HUES64 (cell line): Measurements from ENCODE around the gene CERT1.

Source experiments
- H3K27ac ChIP-seq: 2 replicates; pipeline ENCODE4 v1.7.0; 2013; ENCODE audit warnings: low read depth, low read length, inconsistent platforms
- H3K27me3 ChIP-seq: 2 replicates; pipeline ENCODE4 v1.6.1; 2013; ENCODE audit warnings: mild to moderate bottlenecking, low read length; ENCODE audit not compliant: insufficient read depth
- H3K36me3 ChIP-seq: 2 replicates; pipeline ENCODE4 v1.6.1; 2013; ENCODE audit warnings: mild to moderate bottlenecking, low read length; ENCODE audit not compliant: insufficient read depth
- H3K4me1 ChIP-seq: 2 replicates; pipeline ENCODE4 v1.6.1; 2013; ENCODE audit warnings: mild to moderate bottlenecking, low read length, moderate library complexity; ENCODE audit not compliant: insufficient read depth
- H3K4me3 ChIP-seq: 2 replicates; pipeline ENCODE4 v1.5.1; 2013; ENCODE audit warnings: mild to moderate bottlenecking, low read length, moderate library complexity
- H3K9ac ChIP-seq: 2 replicates; pipeline ENCODE4 v1.6.1; 2013; ENCODE audit warnings: mild to moderate bottlenecking, low read depth, low read length
- H3K9me3 ChIP-seq: 2 replicates; pipeline ENCODE4 v1.6.1; 2013; ENCODE audit warnings: low read depth, low read length; ENCODE audit not compliant: insufficient read depth
- WGBS: fragments of 150-250, 120-280 bp; methylation state at CpG from one replicate; pipeline ENCODE4 v1.1.7; 2013; ENCODE audit warnings: missing lambda C conversion rate; 5-methylcytosine and 5-hydroxymethylcytosine counted together

CERT1 gene

DNA sequence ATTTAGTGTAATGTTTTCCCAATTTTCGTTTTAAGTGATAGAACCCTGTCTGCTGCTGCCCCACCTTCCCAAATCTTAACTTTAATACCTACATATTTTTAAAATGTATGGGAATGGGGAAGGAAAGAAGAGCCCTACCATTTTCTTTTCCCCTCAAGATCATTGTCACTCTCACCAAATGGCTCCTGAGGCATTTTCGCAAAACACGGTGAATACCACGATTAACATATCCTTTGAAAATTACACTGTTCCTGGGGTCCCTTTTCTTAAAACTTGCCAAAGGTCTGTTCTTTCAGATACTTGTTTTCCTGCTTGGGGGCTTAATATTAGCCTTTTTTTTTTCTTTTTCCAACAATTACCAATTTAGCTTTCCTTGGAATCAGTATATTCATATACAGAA is 36.1 kb downstream of the CERT1 start:
- H3K27ac ChIP-seq, result peak overlapping the region; percentile 69; the same call in 1 of the 2 replicates
- WGBS, result 57% methylated on average over 4 of the region's 4 CpGs
- H3K9ac ChIP-seq, result no peak overlapping the region
- H3K4me1 ChIP-seq, result peaks cover 10% of the 10 kb centered on the region
- H3K9me3 ChIP-seq, result no peaks in the 10 kb centered on the region; the same call in 1 of the 2 replicates
- no peaks in the 10 kb centered on the region for H3K27me3 ChIP-seq
- no peak overlapping the region for H3K4me3 ChIP-seq
- no peaks in the 10 kb centered on the region for H3K36me3 ChIP-seq

DNA sequence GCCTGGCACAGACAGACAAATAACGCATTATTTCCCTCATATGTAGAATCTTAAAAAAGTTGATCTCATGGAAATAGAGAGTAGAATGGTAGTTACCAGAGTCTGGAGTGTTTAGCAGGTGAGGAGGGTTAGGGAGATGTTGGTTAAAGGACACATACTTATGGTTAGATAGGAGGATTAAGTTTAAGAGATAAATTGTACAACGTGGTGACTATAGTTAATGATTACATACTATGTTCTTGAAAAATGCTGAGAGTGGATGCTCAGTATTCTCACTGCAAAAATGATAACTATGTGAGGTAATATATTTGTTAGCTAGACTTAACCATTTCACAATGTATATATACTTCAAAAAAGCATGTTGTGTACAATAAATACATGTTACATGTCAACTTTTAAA is 38.0 kb downstream of the CERT1 start:
- WGBS, result 97% methylated on average over 2 of the region's 2 CpGs
- H3K27me3 ChIP-seq, result no peaks in the 10 kb centered on the region
- H3K36me3 ChIP-seq, result no peaks in the 10 kb centered on the region
- peaks cover 10% of the 10 kb centered on the region for H3K4me1 ChIP-seq
- H3K9me3 ChIP-seq, result peaks cover 5% of the 10 kb centered on the region; the same call in 1 of the 2 replicates
- no peak overlapping the region for H3K4me3 ChIP-seq
- H3K27ac ChIP-seq, result no peak overlapping the region
- no peak overlapping the region for H3K9ac ChIP-seq

DNA sequence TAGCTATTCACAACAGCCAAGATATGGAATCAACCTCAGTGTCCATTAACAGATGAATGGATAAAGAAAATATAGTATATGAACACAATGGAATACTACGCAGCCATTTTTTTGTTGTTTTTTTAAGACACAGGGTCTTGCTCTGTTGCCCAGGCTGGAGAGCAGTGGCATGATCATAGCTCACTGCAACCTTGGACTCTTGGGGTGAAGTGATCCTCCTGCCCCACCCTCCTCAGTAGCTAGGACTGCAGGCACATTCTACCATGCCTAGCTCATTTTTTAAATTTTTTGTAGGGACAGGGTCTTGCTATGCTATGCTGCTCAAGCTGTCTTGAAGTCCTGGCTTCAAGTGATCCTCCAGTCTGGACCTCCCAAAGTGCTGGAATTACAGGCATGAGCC is 38.5 kb downstream of the CERT1 start:
- Histone ChIP-seq H3K9me3 (peaks cover 5% of the 10 kb centered on the region; the same call in 1 of the 2 replicates), H3K36me3 (no peaks in the 10 kb centered on the region), H3K4me1 (peaks cover 10% of the 10 kb centered on the region; the same call in 1 of the 2 replicates), H3K27ac (no peak overlapping the region), H3K27me3 (no peaks in the 10 kb centered on the region), H3K9ac (no peak overlapping the region), H3K4me3 (no peak overlapping the region)
- 100% methylated on average over 1 of the region's 1 CpG for WGBS

DNA sequence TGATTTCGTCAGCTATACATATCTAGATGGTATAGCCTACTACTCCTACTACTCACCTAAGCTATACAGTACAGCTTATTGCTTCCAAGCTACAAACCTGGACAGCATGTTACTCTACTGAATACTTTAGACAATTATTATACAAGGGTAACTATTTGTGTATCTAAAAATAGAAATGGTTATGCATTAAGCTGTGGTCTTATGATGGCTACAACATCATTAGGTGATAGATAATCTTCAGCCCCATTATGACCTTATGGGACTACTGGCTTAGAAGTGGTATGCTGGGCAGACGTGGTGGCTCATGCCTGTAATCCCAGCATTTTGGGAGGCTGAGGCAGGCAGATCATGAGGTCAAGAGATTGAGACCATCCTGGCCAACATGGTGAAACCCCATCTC is 40.2 kb downstream of the CERT1 start:
- Histone ChIP-seq H3K4me1 (peaks cover 6% of the 10 kb centered on the region), H3K27me3 (no peaks in the 10 kb centered on the region), H3K4me3 (no peak overlapping the region), H3K9me3 (peaks cover 5% of the 10 kb centered on the region; the same call in 1 of the 2 replicates), H3K27ac (no peak overlapping the region), H3K36me3 (no peaks in the 10 kb centered on the region), H3K9ac (no peak overlapping the region)
- 90% methylated on average over 1 of the region's 2 CpGs for WGBS

DNA sequence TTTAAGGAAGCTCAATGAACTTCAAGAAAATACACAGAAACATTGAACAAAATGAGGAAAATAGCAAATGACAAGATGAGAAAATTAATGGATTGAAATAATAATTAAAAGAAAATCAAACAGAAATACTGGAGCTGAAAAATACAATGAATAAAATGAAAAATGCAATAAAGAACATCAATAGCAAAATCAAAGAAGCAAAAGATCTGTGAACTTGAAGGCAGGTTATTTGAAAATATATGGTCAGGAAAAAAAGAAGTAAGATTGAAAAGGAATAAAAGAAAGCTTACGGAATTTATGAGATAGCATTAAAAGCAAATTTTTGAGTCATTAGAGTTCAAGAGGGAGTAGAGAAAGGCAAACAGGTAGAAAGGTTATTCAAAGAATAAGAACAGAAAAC is 42.4 kb downstream of the CERT1 start:
- no peaks in the 10 kb centered on the region for H3K27me3 ChIP-seq
- no peak overlapping the region for H3K9ac ChIP-seq
- H3K4me1 ChIP-seq, result peaks cover 19% of the 10 kb centered on the region
- no peaks in the 10 kb centered on the region for H3K36me3 ChIP-seq
- no peak overlapping the region for H3K27ac ChIP-seq
- no peak overlapping the region for H3K4me3 ChIP-seq
- H3K9me3 ChIP-seq, result peaks cover 5% of the 10 kb centered on the region; the same call in 1 of the 2 replicates
- 94% methylated on average over 1 of the region's 1 CpG for WGBS

DNA sequence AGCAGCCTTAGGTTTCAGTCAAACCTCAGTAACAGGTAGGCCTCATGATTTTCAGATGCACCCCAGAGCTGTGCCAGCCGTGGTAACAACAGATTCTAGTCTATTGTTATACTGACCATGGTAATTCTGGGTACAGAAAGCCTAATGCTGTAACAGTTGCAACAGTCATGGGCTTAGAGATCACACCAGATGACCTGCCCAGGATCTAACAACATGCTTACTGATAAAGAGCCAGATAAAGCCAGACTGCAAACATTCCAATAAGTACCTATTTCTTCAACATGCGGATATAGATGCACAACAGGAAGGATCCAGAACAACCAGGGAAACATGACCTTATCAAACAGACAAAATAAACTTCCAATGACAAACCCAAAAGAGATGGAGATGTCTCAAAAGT is 42.8 kb downstream of the CERT1 start:
- H3K9me3 ChIP-seq, result peaks cover 5% of the 10 kb centered on the region; the same call in 1 of the 2 replicates
- 87% methylated on average over 2 of the region's 2 CpGs for WGBS
- H3K4me3 ChIP-seq, result no peak overlapping the region
- H3K36me3 ChIP-seq, result no peaks in the 10 kb centered on the region
- no peak overlapping the region for H3K9ac ChIP-seq
- H3K27me3 ChIP-seq, result no peaks in the 10 kb centered on the region
- no peak overlapping the region for H3K27ac ChIP-seq
- H3K4me1 ChIP-seq, result peaks cover 23% of the 10 kb centered on the region

DNA sequence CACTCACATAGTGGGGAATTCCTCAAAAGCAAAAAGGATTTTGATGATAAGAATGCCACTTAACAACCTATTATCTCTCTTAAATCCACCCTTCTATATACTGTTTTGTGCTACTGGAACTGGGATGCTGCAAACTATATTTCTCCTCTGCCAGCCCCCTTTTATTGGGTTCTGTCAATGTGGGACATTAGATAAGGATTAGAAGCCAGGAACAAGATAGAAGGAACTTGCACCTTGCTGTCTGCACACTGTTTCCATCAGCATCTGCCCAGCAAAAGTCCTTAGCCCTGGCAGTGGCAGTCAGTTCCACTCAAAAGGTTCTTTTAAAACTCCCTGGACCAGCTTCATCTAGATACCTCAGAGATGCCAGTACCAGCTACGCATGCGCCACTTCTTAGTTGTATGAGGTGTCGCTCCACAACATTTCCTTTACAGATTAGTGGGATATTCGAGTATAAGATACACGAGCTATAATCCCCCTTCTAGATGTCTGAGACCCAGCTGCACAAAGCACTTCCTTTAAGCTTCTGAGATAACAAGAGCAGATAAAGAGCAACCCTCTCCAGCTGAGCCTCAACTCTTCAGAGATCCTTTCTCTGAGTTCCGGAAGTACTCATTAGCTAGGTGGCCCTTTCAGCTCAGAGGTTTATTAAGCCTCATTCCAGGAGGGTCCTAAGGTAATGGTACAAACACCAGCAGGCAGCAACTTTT is 45.3 kb downstream of the CERT1 start:
- WGBS, result 87% methylated on average over 3 of the region's 6 CpGs
- H3K27me3 ChIP-seq, result no peaks in the 10 kb centered on the region
- H3K4me3 ChIP-seq, result no peak overlapping the region

DNA sequence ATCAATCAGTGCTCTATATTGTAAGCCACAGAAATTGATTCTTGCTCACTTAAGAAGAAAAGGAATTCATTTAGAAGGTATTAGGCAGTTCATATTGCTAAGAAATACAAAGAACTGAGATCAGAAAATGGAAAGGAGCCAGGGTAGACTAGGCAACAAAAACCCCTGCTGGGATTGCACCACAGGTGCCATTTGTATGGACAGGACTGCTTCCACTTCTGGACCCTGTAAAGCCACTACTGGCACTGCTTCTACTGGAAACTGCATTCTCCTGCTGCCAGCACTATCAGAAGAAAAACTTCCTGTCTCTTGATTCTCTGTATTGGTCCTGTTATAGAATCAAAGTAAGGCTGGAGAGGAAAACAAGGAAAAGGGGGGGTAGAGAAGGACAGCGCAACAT is 45.9 kb downstream of the CERT1 start:
- Histone ChIP-seq H3K36me3 (no peaks in the 10 kb centered on the region), H3K9ac (no peak overlapping the region), H3K4me1 (peaks cover 36% of the 10 kb centered on the region), H3K27ac (no peak overlapping the region), H3K27me3 (no peaks in the 10 kb centered on the region), H3K4me3 (no peak overlapping the region), H3K9me3 (peaks cover 5% of the 10 kb centered on the region; the same call in 1 of the 2 replicates)
- 71% methylated on average over 1 of the region's 1 CpG for WGBS

More for the DNA sequence above, 45.3 kb downstream of the CERT1 start:
- Histone ChIP-seq H3K4me1 (peaks cover 29% of the 10 kb centered on the region), H3K9ac (no peak overlapping the region), H3K27ac (no peak overlapping the region), H3K9me3 (peaks cover 5% of the 10 kb centered on the region; the same call in 1 of the 2 replicates), H3K36me3 (no peaks in the 10 kb centered on the region)

DNA sequence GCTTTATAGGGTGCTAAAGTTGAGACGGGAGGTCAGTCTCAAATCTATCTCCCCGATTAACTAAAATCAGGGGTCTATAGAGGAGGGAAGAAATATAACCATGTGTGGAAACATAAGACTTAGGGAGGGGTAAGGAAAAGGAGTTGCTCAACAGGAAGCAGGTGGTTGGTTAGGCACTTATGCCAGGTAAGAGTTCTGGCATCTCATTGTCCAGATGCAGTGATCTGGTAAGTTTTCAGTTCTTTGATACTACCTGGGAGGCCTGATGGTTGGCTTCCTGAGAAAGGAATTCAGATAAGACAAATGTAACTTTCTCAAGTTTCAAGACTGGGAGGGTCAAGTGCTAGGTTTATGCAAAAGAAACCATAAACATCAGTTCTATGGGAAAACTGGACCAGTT is 47.7 kb downstream of the CERT1 start:
- H3K36me3 ChIP-seq, result no peaks in the 10 kb centered on the region
- 100% methylated on average over 2 of the region's 2 CpGs for WGBS
- no peak overlapping the region for H3K27ac ChIP-seq
- H3K4me3 ChIP-seq, result no peak overlapping the region
- H3K9ac ChIP-seq, result no peak overlapping the region
- no peaks in the 10 kb centered on the region for H3K27me3 ChIP-seq
- peaks cover 38% of the 10 kb centered on the region for H3K4me1 ChIP-seq
- no peaks in the 10 kb centered on the region for H3K9me3 ChIP-seq

DNA sequence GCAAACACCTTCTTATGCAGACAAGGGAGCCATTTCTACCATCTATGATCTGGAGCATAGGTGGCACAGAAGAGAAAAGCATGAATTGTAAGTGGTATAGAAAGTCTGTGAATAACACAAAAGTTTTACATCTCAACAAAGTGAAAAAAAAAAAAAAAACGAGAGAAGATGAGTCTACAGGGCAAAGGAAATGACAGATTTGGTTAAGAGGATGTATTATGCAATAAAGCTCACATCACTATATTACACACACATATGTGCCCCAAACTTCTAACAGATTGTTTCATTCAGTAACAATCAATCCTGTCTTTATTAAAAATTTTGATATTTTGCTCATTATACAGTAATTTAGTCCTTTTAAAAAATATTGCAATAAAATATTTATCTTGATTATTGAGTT is 49.8 kb downstream of the CERT1 start:
- H3K27me3 ChIP-seq, result no peaks in the 10 kb centered on the region
- H3K36me3 ChIP-seq, result no peaks in the 10 kb centered on the region; the same call in 1 of the 2 replicates
- no peaks in the 10 kb centered on the region for H3K9me3 ChIP-seq
- H3K9ac ChIP-seq, result no peak overlapping the region
- H3K4me3 ChIP-seq, result no peak overlapping the region
- WGBS, result no CpG with 5 or more reads among the region's 1 CpG
- no peak overlapping the region for H3K27ac ChIP-seq
- H3K4me1 ChIP-seq, result peaks cover 37% of the 10 kb centered on the region

DNA sequence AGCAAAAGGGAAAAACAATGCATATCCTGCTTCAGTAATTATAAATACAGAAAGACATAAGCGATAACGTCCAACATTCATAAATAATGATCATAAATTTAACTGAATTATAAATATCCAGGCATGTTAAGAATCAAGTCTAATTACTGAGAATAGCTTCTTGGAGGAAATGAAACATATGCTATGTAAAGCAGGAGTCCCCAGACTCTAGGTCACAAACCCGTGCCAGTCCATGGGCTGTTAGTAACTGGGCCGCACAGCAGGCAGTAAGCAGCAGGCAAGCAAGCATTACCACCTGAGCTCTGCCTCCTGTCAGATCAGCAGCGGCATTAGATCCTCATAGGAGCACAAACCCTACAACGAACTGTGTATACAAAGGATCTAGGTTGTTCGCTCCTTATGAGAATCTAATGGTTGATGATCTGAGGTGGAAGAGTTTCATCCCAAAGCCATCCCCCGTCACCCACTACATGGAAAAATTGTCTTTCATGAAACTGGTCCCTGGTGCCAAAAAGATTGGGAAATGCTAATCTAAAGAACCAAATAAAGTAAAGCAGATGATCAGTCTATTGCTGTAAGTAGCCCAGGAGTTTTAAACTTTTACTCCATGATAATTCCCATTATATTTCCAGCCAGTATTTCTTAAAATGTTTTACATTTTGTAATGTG is 50.4 kb downstream of the CERT1 start:
- Histone ChIP-seq H3K27ac (no peak overlapping the region), H3K4me3 (no peak overlapping the region), H3K9me3 (no peaks in the 10 kb centered on the region), H3K36me3 (no peaks in the 10 kb centered on the region; the same call in 1 of the 2 replicates), H3K4me1 (peaks cover 31% of the 10 kb centered on the region), H3K27me3 (no peaks in the 10 kb centered on the region), H3K9ac (no peak overlapping the region)
- WGBS, result 65% methylated on average over 4 of the region's 8 CpGs
